H1 (cell line): ENCODE results near the gene CST2. TPM values are rescaled to one million over a fixed set of nuclear protein-coding genes. Genes with fewer than 3 reads are reported as not detected.
A peak's percentile ranks its signal among the peaks of the same experiment; 100 is the strongest.

Source experiments
- CTCF ChIA-PET: fragments of 300-600 bp; sonication (Branson Sonifier 250); formaldehyde crosslinking; loops from one replicate; lab custom pipeline; 2021; ENCODE audit not compliant: partially characterized antibody; lab: Charles Lee
- POLR2A ChIA-PET: fragments of 300-600 bp; sonication (Branson Sonifier 250); formaldehyde crosslinking; loops from one replicate; lab custom pipeline; 2021; ENCODE audit warnings: inconsistent platforms; ENCODE audit not compliant: partially characterized antibody; lab: Charles Lee
- DNase-seq, 2 experiments: peaks; one replicate each; pipeline versions ENCODE4 v3.0.0 to v3.0.0-alpha.2; 2010 to 2022; ENCODE audit warnings: low spot score in 2 of 2, low read depth in 1 of 2, mixed read lengths in 1 of 2
- FAIRE-seq: peaks from 2 replicates; lab custom pipeline; 2011; peaks lifted over from hg19 to GRCh38; lab: Jason Lieb, UNC
- H2AFZ ChIP-seq: 2 replicates; pipeline ENCODE4 v1.8.1; 2012; ENCODE audit warnings: low read length, inconsistent platforms
- H2AK5ac ChIP-seq: 2 replicates; pipeline ENCODE4 v1.6.1; 2013; ENCODE audit warnings: low read depth, low read length
- H2BK120ac ChIP-seq: replicated peaks from 2 replicates; pipeline ENCODE3; 2013; ENCODE audit warnings: low read depth, low read length, inconsistent platforms
- H2BK12ac ChIP-seq: 2 replicates; pipeline ENCODE4 v1.6.1; 2013; ENCODE audit warnings: low read depth, low read length
- H2BK15ac ChIP-seq: 2 replicates; pipeline ENCODE4 v1.6.1; 2013; ENCODE audit warnings: low read length
- H2BK20ac ChIP-seq: 2 replicates; pipeline ENCODE4 v1.6.1; 2013; ENCODE audit warnings: low read length
- H2BK5ac ChIP-seq: 2 replicates; pipeline ENCODE4 v1.6.1; 2013; ENCODE audit warnings: low read depth, low read length
- H3K14ac ChIP-seq: 2 replicates; pipeline ENCODE4 v1.6.1; 2013; ENCODE audit warnings: inconsistent platforms; ENCODE audit not compliant: insufficient read length
- H3K18ac ChIP-seq: 2 replicates; pipeline ENCODE4 v1.6.1; 2013; ENCODE audit warnings: low read length; ENCODE audit errors: extremely low read depth
- H3K23ac ChIP-seq: 2 replicates; pipeline ENCODE4 v1.6.1; 2013; ENCODE audit warnings: inconsistent platforms; ENCODE audit not compliant: insufficient read length
- H3K23me2 ChIP-seq: 2 replicates; pipeline ENCODE4 v1.6.1; 2013; ENCODE audit warnings: low read depth, low read length
- H3K27ac ChIP-seq: 2 replicates; pipeline ENCODE4 v1.6.1; 2011; ENCODE audit warnings: low read depth, low read length, inconsistent platforms
- H3K27me3 ChIP-seq, 4 experiments: replicated peaks in 1 of 4; 1 replicate in 1 of 4; 2 replicates in 3 of 4; pipeline versions ENCODE4 v1.6.1 to v1.8.1; 2011 to 2013; ENCODE audit warnings: low read length in 3 of 4, mild to moderate bottlenecking in 3 of 4, inconsistent platforms in 2 of 4, mixed read lengths in 2 of 4, moderate library complexity in 1 of 4; ENCODE audit not compliant: control insufficient read depth in 3 of 4, insufficient read depth in 3 of 4; ENCODE audit errors: extremely low read depth in 1 of 4
- H3K36me3 ChIP-seq, 4 experiments: 2 replicates each; pipeline versions ENCODE4 v1.6.1 to v1.8.1; 2011 to 2013; ENCODE audit warnings: mild to moderate bottlenecking in 4 of 4, low read length in 3 of 4, moderate library complexity in 2 of 4, control low read depth in 1 of 4, inconsistent platforms in 1 of 4; ENCODE audit not compliant: insufficient read depth in 4 of 4, control insufficient read depth in 2 of 4
- H3K4ac ChIP-seq: replicated peaks from 2 replicates; pipeline ENCODE3; 2013; ENCODE audit warnings: low read length, low read depth, mixed read lengths, inconsistent platforms; ENCODE audit not compliant: insufficient read length
- H3K4me1 ChIP-seq, 4 experiments: replicated peaks in 1 of 4; 1 replicate in 1 of 4; 2 replicates in 3 of 4; pipeline versions ENCODE4 v1.6.1 to v1.8.1; 2011 to 2013; ENCODE audit warnings: low read length in 3 of 4, inconsistent platforms in 2 of 4, mixed read lengths in 1 of 4; ENCODE audit not compliant: insufficient read depth in 4 of 4, control insufficient read depth in 3 of 4
- H3K4me2 ChIP-seq, 2 experiments: 2 replicates each; pipeline versions ENCODE4 v1.6.1 to v1.8.1; 2011 to 2013; ENCODE audit warnings: low read depth in 2 of 2, low read length in 2 of 2, control low read depth in 1 of 2, inconsistent platforms in 1 of 2, mild to moderate bottlenecking in 1 of 2; ENCODE audit not compliant: insufficient read depth in 1 of 2
- H3K4me3 ChIP-seq, 4 experiments: fragments of 200-600, 300-600 bp in 1 of 4; sonication (generic), shearing (Covaris generic), sonication (Bioruptor Twin) in 1 of 4; 2 replicates each; pipeline versions ENCODE4 v1.5.1 to v1.8.1; 2011 to 2016; ENCODE audit warnings: low read length in 4 of 4, low read depth in 3 of 4, control low read depth in 2 of 4, inconsistent platforms in 2 of 4, mild to moderate bottlenecking in 2 of 4, mixed read lengths in 1 of 4, moderate library complexity in 1 of 4; ENCODE audit not compliant: insufficient read depth in 2 of 4; ENCODE audit errors: extremely low read depth in 1 of 4
- H3K56ac ChIP-seq: replicated peaks from 2 replicates; pipeline ENCODE3; 2013; ENCODE audit warnings: low read depth, mild to moderate bottlenecking, mixed read lengths, low read length, inconsistent platforms; ENCODE audit not compliant: insufficient read length
- H3K79me1 ChIP-seq: 2 replicates; pipeline ENCODE4 v1.6.1; 2013; ENCODE audit warnings: low read depth, low read length, control low read depth
- H3K79me2 ChIP-seq, 2 experiments: 2 replicates each; pipeline versions ENCODE4 v1.6.1 to v1.8.1; 2012 to 2013; ENCODE audit warnings: low read length in 2 of 2, mild to moderate bottlenecking in 2 of 2, inconsistent platforms in 1 of 2; ENCODE audit not compliant: insufficient read depth in 2 of 2, control insufficient read depth in 1 of 2
- H3K9ac ChIP-seq, 4 experiments: replicated peaks in 1 of 4; 1 replicate in 1 of 4; 2 replicates in 3 of 4; pipeline versions ENCODE4 v1.6.1 to v1.8.1; 2011 to 2013; ENCODE audit warnings: low read depth in 3 of 4, low read length in 3 of 4, control low read depth in 2 of 4, mild to moderate bottlenecking in 2 of 4, moderate library complexity in 2 of 4, inconsistent platforms in 1 of 4; ENCODE audit errors: extremely low read depth in 1 of 4
- H3K9me3 ChIP-seq, 2 experiments: 2 replicates each; pipeline versions ENCODE4 v1.6.1 to v1.8.1; 2012 to 2013; ENCODE audit warnings: mild to moderate bottlenecking in 2 of 2, moderate library complexity in 2 of 2, control low read depth in 1 of 2, inconsistent platforms in 1 of 2, low read depth in 1 of 2, low read length in 1 of 2, mixed read lengths in 1 of 2; ENCODE audit not compliant: insufficient read depth in 2 of 2
- H4K20me1 ChIP-seq, 2 experiments: replicated peaks in 1 of 2; 2 replicates each; pipeline versions ENCODE3 to v1.8.1; 2011 to 2013; ENCODE audit warnings: inconsistent platforms in 2 of 2, low read length in 2 of 2, mild to moderate bottlenecking in 1 of 2; ENCODE audit not compliant: insufficient read depth in 2 of 2, control insufficient read depth in 1 of 2
- H4K5ac ChIP-seq: 2 replicates; pipeline ENCODE4 v1.6.1; 2013; ENCODE audit warnings: low read length, low read depth, mixed read lengths, inconsistent platforms; ENCODE audit not compliant: insufficient read length
- H4K8ac ChIP-seq: 2 replicates; pipeline ENCODE4 v1.8.0; 2013; ENCODE audit warnings: mild to moderate bottlenecking, moderate library complexity, low read length, inconsistent platforms; ENCODE audit not compliant: insufficient read depth; ENCODE audit errors: extremely low read depth
- H4K91ac ChIP-seq: replicated peaks from 2 replicates; pipeline ENCODE3; 2013; ENCODE audit warnings: low read length, mixed read lengths, inconsistent platforms; ENCODE audit not compliant: insufficient read length
- GABPA ChIP-seq: IDR thresholded peaks from 2 replicates; pipeline ENCODE4 v1.6.1; 2011; ENCODE audit warnings: mild to moderate bottlenecking, low read length, moderate library complexity, borderline replicate concordance; ENCODE audit not compliant: insufficient read depth
- TCF12 ChIP-seq: IDR thresholded peaks from 2 replicates; pipeline ENCODE4 v1.6.1; 2011; ENCODE audit warnings: low read depth, mild to moderate bottlenecking, low read length
- WGBS, 2 experiments: shearing (Covaris generic) in 1 of 2; methylation state at CpG; one replicate each; pipeline versions ENCODE4 v1.1.6 to v1.1.7; 2013 to 2015; ENCODE audit warnings: low lambda C conversion rate in 2 of 2, mixed read lengths in 2 of 2, inconsistent platforms in 1 of 2, low coverage in 1 of 2, missing lambda C conversion rate in 1 of 2; ENCODE audit not compliant: insufficient replicate concordance in 2 of 2, insufficient coverage in 1 of 2, insufficient read length in 1 of 2; ENCODE audit errors: extremely low coverage in 1 of 2, missing lambda C conversion rate in 1 of 2; 5-methylcytosine and 5-hydroxymethylcytosine counted together
- long read RNA-seq, 2 experiments: library from RNA in 1 of 2; library from capped mRNA in 1 of 2; stranded (forward); transcript quantifications; one replicate each; pipeline ENCODE4 v2.0.0, GENCODE V29; 2021; ENCODE audit warnings: inconsistent platforms in 1 of 2
- polyA minus RNA-seq, 3 experiments: library from RNA; depleted of rRNA, polyadenylated mRNA; stranded (reverse); fragments of >200 nt; gene quantifications; 1 replicate in 2 of 3; 2 replicates in 1 of 3; pipeline ENCODE4 v1.2.3, GENCODE V29; 2011
- polyA plus RNA-seq, 7 experiments: library from polyadenylated mRNA; depleted of rRNA in 3 of 7; stranded (reverse) in 5 of 7; unstranded in 2 of 7; fragments of >200 nt in 5 of 7; fragments of 200-250 nt in 2 of 7; gene quantifications; 1 replicate in 5 of 7; 2 replicates in 1 of 7; 4 replicates in 1 of 7; pipeline versions ENCODE4 v1.2.1 to v1.2.3, GENCODE V29; 2011 to 2013; ENCODE audit warnings: missing spikeins in 2 of 7, mixed read lengths in 2 of 7
- total RNA-seq: library from RNA; stranded (reverse); fragmentation: NEBNext Ultra II Directional; extraction: Animal tissue kit (Norgen Biotek cat#: 25700); gene quantifications from 2 replicates; pipeline ENCODE4 v1.2.1, GENCODE V29; 2021

CST2 gene, protein sequence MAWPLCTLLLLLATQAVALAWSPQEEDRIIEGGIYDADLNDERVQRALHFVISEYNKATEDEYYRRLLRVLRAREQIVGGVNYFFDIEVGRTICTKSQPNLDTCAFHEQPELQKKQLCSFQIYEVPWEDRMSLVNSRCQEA
- total RNA-seq (not detected in 2 replicates), polyA plus RNA-seq (2011; rRNA removed) (not detected in 2 replicates), polyA minus RNA-seq (2011; rRNA and poly(A)+ RNA removed) (not detected in 2 replicates)
- not detected for polyA plus RNA-seq (2011; cell fraction: cytosol; rRNA removed)
- not detected for polyA plus RNA-seq (2011; cell fraction: nucleus; rRNA removed)
- not detected in 4 replicates for polyA plus RNA-seq (2012, experiment 1 of 2)
- not detected for polyA plus RNA-seq (2012, experiment 2 of 2)
- not detected for polyA plus RNA-seq (2013, experiment 1 of 2)
- polyA plus RNA-seq (2013, experiment 2 of 2), result not detected
- not detected for polyA minus RNA-seq (2011; cell fraction: cytosol; rRNA and poly(A)+ RNA removed)
- polyA minus RNA-seq (2011; cell fraction: nucleus; rRNA and poly(A)+ RNA removed), result not detected
- long read RNA-seq, experiment 1, result 0 reads
- long read RNA-seq, experiment 2, result 0 reads

DNA sequence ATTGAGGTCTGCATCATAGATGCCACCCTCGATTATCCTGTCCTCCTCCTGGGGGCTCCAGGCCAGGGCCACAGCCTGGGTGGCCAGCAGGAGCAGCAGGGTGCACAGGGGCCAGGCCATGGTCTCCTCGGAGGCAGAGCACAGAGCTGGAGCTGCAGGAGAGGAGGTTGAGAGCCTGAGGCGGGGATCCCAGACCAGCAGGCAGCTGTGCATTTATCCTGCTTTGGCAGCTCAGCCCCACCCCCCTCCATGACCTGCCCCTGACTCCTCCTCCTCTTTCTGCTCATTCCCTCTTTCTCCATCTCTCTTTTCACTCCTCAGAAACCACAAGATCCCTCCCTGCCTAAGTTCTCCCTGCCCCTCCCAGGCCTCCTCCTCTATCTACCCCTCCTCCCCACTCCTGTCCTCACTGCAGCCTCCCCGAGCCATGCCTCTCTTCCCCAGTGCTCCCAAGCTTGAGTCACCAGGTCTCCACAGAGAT lies at the start of gene CST2:
Gene CST2, minus strand, starts transcription at position 189 of the 481 bp plus-strand sequence. Its CDS starts 69 bp downstream, at position 120.
- no peak within 1 kb of the TSS for H2BK12ac ChIP-seq
- no peak within 1 kb of the TSS; the same call in 1 of the 2 replicates for H4K8ac ChIP-seq
- no peak within 1 kb of the TSS for H2AK5ac ChIP-seq
- no peaks in the 10 kb centered on the region for H3K79me2 ChIP-seq
- H2AFZ ChIP-seq, result no peak within 1 kb of the TSS
- 91% methylated on average over 4 of the region's 4 CpGs; no CpG with 5 or more reads in 1 of the 2 experiments for WGBS, 2 experiments
- no peak within 1 kb of the TSS for H4K5ac ChIP-seq
- H3K23me2 ChIP-seq, result no peaks in the 10 kb centered on the region; the same call in 1 of the 2 replicates
- no peak within 1 kb of the TSS for H4K91ac ChIP-seq
- CTCF ChIA-PET, result interaction anchor here (2.0 kb wide), 1 partner anchor 63 kb away, joined by 6 read pairs; no protein-coding TSS in a partner anchor
- no peaks in the 10 kb centered on the region for H4K20me1 ChIP-seq
- FAIRE-seq (no peak), DNase-seq (no peak)
- H3K4ac ChIP-seq, result no peak within 1 kb of the TSS
- POLR2A ChIA-PET, result interaction anchor here (0.6 kb wide), 1 partner anchor 180 kb away, joined by 3 read pairs; no protein-coding TSS in a partner anchor
- H2BK20ac ChIP-seq, result no peak within 1 kb of the TSS
- no peaks in the 10 kb centered on the region for H3K9me3 ChIP-seq
- no peak within 1 kb of the TSS for H3K23ac ChIP-seq
- no peak within 1 kb of the TSS for H3K56ac ChIP-seq
- no peak within 1 kb of the TSS for H2BK120ac ChIP-seq
- H3K18ac ChIP-seq, result no peak within 1 kb of the TSS
- H3K36me3 ChIP-seq, result no peaks in the 10 kb centered on the region
- H3K9ac ChIP-seq, result no peak within 1 kb of the TSS
- no peak within 1 kb of the TSS for H2BK15ac ChIP-seq
- no peak within 1 kb of the TSS for H3K14ac ChIP-seq
- no peak within 1 kb of the TSS for H2BK5ac ChIP-seq
- H3K79me1 ChIP-seq, result no peaks in the 10 kb centered on the region
- no peak within 1 kb of the TSS for H3K27ac ChIP-seq
- no peaks in the 10 kb centered on the region for H3K27me3 ChIP-seq
- 0 out of 4 replicates have a peak within 1 kb of the TSS, but pooled peaks of 1 of the 2 experiments have one; percentile 7 for H3K4me2 ChIP-seq
- H3K4me3 ChIP-seq, result no peak within 1 kb of the TSS
- peaks cover 0 to 6% (median 2%) of the 10 kb centered on the region in 4 experiments; a peak in 2 of 7 replicates for H3K4me1 ChIP-seq
- TF ChIP-seq TCF12, result no peak
- no peak for TF ChIP-seq GABPA
